Globus pallidus (tissue), 1 donor: Measurements from ENCODE around the gene ABHD4.
A peak's percentile ranks its signal among the peaks of the same experiment; 100 is the strongest.
"Not testable (repeated sequence)": the region's sequence is repeated elsewhere in the genome, so short reads cannot be mapped to it uniquely, and the experiment has no call there.

Experiments used
- DNase-seq: peaks from one replicate; pipeline ENCODE4 v3.0.0-alpha.2; 2015; ENCODE audit warnings: low spot score

ABHD4 gene, protein sequence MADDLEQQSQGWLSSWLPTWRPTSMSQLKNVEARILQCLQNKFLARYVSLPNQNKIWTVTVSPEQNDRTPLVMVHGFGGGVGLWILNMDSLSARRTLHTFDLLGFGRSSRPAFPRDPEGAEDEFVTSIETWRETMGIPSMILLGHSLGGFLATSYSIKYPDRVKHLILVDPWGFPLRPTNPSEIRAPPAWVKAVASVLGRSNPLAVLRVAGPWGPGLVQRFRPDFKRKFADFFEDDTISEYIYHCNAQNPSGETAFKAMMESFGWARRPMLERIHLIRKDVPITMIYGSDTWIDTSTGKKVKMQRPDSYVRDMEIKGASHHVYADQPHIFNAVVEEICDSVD

GRCh38 chr14:22598099-22598895, at the start of gene ABHD4:
Gene ABHD4, plus strand, starts transcription at chr14:22598300. Its CDS starts 7 bp downstream, at chr14:22598307.
- peak; percentile 84 for DNase-seq

- DNase-seq, result no peak
These were observed 48.7 kb upstream of the ABHD4 start for GRCh38 chr14:22549324-22549962.

DNA sequence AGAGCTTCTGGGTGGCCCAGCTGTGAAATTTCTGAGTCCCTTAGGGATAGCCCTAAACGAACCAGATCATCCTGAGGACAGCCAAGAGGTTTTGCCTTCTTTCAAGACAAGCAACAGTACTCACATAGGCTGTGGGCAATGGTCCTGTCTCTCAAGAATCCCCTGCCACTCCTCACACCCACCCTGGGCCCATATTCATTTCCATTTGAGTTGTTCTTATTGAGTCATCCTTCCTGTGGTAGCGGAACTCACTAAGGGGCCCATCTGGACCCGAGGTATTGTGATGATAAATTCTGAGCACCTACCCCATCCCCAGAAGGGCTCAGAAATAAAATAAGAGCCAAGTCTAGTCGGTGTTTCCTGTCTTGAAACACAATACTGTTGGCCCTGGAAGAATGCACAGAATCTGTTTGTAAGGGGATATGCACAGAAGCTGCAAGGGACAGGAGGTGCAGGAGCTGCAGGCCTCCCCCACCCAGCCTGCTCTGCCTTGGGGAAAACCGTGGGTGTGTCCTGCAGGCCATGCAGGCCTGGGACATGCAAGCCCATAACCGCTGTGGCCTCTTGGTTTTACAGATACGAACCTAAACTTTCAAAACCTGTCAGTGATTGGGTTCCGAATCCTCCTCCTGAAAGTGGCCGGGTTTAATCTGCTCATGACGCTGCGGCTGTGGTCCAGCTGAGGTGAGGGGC, 48.0 kb upstream of the ABHD4 start:
- DNase-seq, result no peak

GRCh38 chr14:22551605-22551997, 46.5 kb upstream of the ABHD4 start:
- no peak for DNase-seq

- DNase-seq, result no peak
These were observed 45.9 kb upstream of the ABHD4 start for GRCh38 chr14:22552001-22552826.

DNA sequence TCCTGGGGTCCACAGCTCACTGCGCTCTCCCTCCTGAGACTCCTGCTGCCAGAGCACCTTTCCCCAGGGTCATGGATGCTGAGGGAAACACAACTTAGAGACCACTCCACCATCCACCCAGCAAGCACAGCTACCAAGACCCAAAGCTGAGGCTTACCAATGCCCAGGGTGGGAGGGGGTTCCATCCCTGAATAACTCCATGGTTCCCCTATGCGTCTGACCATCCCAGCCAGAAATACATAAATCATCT, 45.3 kb upstream of the ABHD4 start:
- no peak for DNase-seq

DNA sequence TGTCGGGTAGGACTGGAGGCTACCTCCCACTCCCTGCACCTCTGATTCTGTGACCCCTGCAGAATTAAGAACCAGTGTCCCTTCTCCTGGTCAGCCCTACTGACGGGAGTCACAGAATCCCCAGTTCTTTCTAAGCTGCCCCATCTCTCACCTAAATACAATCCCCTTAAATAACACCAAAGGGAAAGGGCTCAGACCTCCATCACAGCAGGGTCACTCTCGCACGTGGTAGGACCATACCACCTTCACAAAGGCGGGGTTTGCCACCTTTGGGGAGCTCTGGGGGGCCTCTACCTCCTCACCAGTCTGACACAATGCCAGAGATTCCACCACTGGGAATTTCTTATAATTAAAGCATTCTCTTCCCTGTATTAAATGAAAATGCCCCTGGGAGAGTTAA, 44.7 kb upstream of the ABHD4 start:
- no peak for DNase-seq

DNA sequence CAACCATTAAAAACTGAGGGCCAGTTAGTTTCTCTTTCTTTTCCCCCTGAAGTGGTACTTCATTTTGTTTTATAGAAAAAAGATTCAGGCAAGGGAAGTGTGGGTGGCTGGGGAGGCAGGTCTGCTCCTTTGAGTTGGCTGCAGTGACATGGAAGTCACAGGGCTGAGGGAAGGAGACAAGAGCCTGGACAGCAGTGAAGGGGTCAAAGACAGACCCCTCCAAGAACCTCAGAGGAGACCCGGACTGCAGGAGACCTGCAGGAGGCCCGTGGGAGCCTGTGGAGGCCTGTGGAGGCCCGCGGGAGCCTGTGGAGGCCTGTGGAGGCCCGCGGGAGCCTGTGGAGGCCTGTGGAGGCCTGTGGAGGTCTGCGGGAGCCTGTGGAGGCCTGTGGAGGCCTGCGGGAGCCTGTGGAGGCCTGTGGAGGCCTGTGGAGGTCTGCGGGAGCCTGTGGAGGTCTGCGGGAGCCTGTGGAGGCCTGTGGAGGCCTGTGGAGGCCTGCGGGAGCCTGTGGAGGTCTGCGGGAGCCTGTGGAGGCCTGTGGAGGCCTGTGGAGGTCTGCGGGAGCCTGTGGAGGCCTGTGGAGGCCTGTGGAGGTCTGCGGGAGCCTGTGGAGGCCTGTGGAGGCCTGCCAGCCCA, 44.1 kb upstream of the ABHD4 start:
- not testable (repeated sequence) for DNase-seq

GRCh38 chr14:22554498-22555383, 43.4 kb upstream of the ABHD4 start:
- DNase-seq, result no peak

- no peak for DNase-seq
These were observed 42.6 kb upstream of the ABHD4 start for GRCh38 chr14:22555384-22556011.

GRCh38 chr14:22556021-22556989, 41.8 kb upstream of the ABHD4 start:
- DNase-seq, result no peak

- DNase-seq, result peak; percentile 76
These were observed 41.0 kb upstream of the ABHD4 start for GRCh38 chr14:22556990-22557623.

DNA sequence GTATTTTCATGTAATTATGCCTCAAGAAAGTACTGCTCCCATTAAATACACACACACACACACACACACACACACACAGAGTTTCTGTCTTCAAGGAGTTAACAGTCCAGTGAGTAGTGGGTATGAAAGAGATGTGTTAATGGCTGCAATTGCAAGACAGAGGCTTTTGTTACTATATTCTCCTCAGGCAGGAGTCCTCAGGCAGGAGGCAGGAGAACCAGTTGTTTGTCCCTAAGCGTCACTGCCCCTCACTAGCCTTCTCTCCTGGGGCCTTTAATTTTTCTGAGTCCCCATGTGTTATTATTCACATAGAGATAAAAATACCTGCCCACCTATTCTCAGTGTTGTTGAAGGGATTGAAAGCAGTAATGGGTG, 40.3 kb upstream of the ABHD4 start:
- no peak for DNase-seq

GRCh38 chr14:22558221-22558913, 39.7 kb upstream of the ABHD4 start:
- no peak for DNase-seq

- no peak for DNase-seq
These were observed 39.1 kb upstream of the ABHD4 start for GRCh38 chr14:22559041-22559440.

DNA sequence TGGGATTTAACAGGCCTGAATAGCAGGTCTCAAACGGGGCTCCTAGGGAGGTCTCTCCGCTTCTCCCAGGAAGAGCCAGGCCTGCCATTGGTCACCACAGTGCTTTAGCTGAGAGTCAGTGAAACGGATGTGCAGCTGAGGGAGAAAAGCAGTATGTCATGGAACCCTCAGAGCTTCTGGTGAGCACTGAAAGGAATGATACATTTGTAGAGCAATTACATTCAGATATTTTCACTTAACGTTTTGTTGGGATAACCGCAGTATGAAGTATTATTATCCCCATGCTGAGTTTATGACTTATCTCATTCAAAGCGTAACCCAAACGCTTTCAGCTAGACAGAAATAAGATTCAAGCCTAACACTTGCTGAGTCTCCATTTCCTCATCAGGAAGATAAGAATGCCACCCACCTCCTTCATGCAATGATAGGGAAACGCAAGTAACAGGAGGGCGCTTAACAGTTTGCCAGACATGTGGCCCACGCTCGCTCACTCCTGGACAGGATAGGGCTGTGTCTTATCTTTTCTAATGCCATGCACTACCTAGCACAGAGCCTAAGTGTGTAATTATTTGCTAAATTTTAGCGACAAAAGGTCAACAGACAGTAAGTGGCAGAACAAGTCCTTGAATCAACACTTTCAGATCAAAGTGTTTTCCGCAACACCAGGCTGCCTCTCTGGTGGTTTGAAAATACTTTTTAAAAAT, 37.3 kb upstream of the ABHD4 start:
- DNase-seq, result no peak

GRCh38 chr14:22561366-22561660, 36.8 kb upstream of the ABHD4 start:
- DNase-seq, result no peak
